Limb (tissue), 2 donors: ENCODE measurements around the gene UBE2Q2.
"Not testable (repeated sequence)": the region's sequence is repeated elsewhere in the genome, so short reads cannot be mapped to it uniquely, and the experiment has no call there.

Experiments
- DNase-seq, 2 donors: peaks; one replicate each; pipeline ENCODE4 v3.0.0-alpha.2; 2016; ENCODE audit errors: extremely low spot score in 2 of 2

Gene UBE2Q2

DNA sequence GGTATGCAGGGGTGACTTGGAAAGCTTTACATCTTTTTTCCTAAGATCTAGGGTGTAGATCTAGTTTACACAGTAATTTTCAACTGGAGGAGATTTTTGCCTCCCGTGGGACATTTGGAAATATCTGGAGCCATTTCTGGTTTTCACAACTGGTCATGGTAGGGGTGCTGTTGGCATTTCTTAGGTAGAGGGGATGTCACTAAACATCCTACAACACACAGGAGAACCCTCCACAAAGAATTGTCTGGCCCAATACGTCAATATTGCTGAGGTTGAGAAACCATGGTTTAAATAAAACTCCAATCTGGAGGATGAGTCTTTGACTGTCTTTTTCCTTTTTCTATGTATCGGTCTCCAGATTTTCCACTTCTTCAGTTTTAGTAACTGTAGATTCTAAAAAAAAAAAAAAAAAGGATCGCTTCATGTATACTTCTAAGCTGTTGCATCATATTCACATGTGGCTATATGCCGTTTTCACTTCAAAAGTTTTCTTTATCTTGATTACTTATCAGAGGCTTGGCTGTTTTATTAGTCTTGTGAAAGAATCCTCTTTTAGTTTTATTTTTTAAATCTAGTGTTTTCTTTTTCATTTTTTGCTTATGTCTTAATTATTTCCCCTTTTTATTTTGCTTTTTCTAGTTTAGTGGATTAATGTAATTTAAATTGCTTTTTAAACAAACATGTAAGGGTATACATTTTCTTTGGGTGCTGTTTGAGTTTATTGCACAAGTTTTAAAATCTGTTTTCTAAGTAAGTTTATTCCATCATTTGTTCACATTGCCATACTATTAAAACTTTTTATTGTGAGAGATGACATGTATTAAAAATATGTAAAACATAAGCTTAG, 21.2 kb downstream of the UBE2Q2 start:
- DNase-seq = no peak

DNA sequence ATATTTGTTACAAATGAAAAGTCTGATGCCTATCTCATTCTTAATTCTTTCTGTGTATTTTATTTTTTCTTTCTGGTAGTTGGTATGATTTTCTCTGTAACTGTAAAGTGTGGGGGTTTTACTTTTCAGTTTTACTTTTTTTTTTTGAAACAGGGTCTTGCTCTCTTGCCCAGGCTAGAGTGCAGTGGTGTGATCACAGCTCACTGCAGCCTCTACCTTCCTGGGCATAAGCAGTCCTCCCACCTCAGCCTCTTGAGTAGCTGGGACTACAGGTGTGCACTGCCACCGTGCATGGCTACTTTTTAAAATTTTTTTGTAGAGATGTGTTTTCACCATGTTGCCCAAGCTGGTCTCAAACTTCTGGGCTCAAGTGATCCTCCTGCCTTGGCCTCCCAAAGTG, 22.8 kb downstream of the UBE2Q2 start:
- not testable (repeated sequence) for DNase-seq

DNA sequence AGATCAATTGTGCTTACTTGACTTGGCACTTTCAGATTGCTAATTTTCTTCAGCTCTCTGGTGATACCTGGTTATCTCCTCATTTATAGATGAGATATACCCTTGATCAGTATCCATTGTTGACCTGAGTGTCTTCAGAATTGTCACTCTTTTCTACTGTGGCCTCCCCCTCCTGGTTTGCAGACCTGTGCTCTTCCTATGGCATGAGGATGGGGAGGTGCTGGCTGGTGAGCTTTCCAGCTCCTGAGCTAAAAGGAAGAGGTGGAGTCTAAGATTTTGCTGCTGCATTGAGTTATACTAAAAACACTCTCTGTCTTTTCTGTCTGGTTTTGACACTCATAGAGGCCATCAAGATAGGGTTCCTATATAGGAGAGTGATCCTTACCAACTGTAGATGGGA, 23.7 kb downstream of the UBE2Q2 start:
- no peak for DNase-seq

DNA sequence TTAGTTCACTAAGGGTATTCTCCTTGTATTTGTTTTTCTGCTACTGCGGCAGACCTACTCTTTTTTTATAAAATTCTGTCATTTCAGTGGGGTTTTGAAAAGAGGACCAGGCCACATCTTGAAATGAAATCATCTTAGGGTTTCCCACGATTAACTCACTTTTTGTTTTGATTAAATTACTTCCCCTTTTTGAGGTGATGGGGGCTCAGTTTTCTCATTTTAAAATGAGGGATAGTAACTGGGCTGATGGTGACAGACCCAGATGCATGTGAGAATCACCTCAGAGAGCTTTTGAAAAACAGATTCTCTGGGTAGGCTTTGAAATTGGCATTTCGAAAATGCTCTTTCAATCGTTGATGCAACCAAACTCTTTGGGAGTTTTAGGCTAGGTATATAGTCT, 24.2 kb downstream of the UBE2Q2 start:
- DNase-seq = no peak

DNA sequence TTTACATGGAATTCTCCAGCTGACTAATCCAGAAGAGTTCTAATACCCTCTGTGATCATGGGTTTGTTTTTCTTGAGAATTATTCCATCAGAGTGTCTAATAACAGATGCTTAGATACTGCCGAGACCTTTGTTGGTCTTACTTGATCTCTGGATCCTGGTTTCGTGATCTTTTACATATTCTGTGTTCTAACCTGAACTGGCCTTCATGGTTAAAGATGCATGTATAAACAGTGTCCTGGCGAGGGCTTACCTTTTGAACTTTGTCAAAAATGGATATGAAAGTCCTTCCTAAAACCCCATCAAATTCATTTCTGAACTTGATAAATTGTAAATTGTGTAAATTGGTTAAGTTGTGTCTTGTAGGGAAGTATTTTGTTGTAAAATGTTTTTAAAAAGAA, 24.8 kb downstream of the UBE2Q2 start:
- no peak for DNase-seq

DNA sequence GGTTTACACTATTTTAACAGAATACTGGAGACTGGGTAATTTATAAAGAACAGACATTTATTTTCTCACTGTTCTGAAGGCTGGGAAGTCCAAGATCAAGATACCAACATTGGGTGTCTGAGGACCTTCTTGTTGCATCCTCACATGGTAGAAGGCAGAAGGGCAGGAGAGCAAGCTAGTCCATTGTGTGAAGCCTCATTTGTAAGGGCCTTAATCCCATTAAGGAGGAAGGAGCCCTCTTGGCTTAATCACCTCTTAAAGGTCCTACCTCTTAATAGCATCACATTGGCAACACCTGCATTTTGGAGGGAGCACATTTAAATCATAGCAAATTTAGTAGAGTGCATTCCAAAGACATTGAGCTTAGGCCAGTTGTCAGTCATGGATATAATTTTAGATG, 26.2 kb downstream of the UBE2Q2 start:
- DNase-seq = no peak

DNA sequence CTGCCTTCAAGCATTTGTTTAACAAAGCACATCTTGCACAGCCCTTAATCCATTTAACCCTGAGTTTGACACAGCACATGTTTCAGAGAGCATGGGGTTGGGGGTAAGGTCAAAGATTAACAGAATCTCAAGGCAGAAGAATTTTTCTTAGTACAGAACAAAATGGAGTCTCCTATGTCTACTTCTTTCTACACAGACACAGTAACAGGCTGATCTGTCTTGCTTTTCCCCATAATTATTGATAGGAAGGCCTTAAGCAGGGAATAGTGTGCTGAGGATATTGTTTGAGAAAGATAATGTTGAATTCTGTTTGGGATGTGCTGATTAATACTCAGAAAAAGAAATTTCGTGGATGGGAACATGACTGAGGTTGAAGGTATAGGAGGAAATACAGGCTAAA, 28.3 kb downstream of the UBE2Q2 start:
- DNase-seq = not testable (repeated sequence)

DNA sequence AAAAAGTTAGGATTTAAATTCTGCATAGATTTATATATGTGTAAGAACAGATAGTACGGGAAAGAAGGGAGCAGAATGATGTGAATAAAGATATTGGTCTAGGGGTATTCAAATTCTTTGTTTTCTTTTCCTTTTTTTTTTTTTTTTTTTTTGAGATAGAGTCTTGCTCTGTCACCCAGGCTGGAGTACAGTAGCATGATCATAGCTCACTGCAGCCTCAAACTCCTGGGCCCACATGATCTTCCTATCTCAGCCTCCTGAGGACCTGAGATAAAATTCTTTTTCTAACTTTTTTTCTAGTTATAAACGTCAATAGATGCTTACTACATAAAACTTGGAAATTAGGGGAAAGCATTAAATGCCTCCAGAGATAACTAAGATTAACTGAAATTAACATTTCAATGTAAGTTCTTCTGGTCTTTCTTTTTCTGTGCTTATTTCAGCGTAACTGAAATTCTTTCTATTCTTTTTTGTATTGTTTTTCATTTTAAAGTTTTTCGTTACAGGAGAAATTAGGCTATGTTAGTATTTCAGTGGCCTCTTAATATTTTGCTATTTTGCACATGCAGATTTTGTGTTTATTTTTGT, 29.2 kb downstream of the UBE2Q2 start:
- no peak for DNase-seq

DNA sequence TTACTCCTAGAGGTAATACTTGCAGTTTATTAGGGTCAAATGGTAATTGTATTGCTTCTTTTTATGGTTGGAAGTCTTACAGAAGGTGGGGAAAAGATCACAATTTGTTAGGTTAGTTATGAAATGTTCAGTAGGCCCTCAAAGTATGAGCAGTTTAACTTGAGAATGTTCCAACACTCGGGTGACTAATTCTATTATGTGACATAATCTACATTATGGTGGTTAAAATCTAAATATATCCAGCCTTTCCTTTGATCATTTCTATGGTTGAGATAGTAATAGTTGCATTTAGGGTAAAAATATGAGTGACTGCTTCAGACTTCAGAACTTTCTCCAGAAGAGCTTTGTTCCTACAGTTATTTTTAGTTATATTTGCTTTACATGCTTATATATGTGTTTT, 40.8 kb downstream of the UBE2Q2 start:
- no peak for DNase-seq

DNA sequence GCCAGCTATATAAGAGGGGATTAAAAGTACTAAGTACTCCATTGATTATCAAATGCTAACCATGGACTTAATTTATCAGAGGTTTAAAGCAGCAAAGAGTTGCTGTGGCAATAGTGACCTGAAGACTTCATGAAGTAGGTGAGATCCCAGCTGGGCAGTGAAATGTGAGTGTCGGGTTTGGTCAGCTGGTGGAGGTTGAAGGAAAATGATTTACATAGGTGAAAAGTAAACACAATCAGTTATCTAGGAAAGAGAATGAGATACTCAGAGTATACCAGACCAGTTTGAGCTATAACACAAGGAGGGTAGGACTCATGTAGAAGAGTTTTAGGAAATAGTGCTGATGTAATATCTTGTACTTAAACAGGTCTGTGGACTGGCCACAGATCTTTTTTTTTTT, 43.9 kb downstream of the UBE2Q2 start:
- DNase-seq = no peak

DNA sequence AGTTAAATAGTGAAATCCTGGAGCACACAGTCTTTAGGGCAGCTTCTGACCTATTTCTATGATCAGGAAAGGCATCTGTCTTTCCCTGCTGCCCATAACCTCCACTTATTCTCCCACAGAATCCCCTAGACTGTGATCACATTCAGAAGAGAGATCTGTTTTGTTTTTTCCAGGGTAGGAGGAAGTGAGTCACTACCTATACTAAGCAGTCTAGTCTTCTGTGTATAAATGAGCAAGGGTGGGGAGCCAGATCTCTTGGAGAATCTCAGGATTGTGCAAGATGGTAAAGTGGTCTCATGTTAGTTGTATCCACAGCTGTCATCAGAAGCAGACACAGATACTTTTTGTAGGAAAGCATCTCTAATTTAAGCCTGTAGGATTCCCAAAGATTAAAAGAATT, 48.6 kb downstream of the UBE2Q2 start:
- no peak for DNase-seq

DNA sequence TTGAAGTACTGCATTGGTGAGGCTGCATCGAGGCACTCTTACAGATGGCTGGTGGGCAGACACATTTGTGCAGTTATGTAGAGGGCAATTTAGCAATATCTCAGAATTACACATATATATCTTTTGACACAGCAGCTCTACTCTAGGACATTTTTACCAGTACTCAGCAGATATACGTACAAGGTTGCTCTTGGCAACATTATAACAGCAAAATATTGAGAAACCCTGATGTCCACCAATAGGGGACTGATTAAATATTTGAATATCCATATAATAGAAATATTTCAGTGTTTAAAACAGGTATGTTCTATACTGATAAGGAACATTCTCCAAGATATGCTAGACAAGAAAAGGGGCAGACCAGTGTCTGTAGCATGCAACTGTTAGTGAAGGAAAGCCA, 52.5 kb downstream of the UBE2Q2 start:
- no peak for DNase-seq

DNA sequence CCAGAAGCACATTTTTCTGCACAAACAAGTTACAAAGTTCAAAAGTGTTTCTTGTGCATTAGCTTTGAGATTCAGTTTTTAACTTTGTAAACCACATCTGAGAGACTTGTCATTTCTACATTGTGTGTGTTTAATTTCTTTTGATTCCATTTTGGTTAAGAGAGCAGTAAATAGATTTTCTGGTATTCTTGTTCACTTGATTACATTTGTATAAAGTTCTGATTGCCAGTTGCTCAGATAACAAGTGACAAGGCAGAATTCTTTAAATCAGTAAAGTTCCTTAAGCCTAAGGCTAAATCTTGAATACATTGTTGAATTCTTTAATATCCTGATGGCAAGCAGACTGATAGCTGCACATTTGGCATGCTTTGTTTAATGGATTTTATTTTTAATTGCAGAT, 57.3 kb downstream of the UBE2Q2 start:
- no peak for DNase-seq

DNA sequence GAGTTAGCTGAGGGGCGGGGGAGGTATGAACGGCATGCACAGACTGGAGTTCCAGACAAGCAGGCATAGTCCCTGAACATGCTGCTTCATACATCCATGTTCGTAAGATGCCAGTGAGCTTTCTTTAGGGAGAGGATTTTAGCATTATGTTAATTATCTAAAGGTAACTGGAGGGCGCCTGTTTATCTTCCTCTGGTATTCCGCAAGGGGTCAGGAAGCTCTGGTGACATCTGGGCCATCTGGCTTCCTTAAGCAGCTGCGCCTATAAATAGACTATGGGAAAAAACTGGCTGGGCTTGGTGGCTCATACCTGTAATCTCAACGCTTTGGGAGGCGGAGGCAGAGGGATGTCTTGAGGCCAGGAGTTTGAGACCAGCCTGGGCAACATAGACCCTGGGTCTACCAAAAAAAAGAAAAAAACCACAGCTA, 58.9 kb downstream of the UBE2Q2 start:
- DNase-seq = peak in 1 of 2 donors; percentile 8

DNA sequence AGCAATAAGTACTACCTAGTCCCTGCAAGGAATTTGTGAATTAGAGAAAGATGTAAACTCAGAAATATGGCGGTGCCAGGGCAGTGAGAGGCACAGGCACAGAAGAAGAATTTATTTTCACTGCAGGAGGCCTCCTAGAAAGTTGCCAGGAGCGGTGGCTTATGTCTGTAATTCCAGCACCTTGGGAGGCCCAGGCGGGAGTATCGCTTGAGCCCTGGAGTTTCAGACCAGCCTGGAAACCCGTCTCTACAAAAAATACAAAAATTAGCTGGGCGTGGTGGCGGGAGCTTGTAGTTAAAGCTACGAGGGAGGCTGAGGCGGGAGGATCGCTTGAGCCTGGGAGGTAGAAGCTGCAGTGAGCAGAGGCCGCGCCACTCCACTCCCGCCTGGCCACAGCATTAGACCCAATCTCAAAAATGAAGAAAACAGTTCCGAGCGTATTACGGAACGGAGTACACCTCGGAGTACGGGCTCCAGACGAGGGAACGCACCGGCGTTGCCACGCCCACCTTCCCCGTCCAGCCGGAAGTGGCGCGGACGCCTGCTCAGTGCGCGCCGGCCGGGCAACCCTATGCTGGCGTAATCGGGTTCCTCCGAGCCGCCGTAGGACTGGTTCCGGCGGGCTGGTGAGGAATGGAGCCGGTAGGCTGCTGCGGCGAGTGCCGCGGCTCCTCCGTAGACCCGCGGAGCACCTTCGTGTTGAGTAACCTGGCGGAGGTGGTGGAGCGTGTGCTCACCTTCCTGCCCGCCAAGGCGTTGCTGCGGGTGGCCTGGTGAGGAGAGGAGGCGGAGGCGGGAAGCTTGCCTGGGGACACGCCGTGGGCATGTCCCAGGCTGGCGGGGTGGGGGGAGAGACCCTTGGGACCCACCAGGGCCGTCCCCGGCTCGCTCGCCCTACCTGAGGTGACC, 60.3 kb downstream of the UBE2Q2 start, which contains the start of gene FBXO22:
Gene FBXO22, plus strand, starts transcription at position 548 of the 909 bp plus-strand sequence. Its CDS starts 86 bp downstream, at position 634.
- peak; percentile 89 to 92 for DNase-seq

DNA sequence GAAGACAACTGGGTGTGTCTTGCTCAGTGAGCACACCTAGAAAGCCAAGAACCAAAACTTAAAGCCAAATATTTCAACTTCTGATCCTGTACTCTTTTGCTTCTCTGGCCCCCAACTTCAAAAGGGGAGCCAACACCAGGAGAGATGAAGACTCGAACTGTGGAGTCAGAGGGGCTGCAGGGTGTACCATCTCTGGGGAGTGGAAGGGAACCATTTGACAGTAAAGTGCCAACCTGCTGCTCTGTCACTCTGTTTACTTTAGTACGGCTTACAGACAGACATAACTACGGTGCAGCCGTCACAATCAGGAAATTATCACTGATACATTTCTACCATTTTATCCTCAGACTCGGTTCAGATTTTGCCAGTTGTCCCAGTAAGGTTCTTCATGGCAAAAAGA, 62.0 kb downstream of the UBE2Q2 start:
- DNase-seq = no peak

DNA sequence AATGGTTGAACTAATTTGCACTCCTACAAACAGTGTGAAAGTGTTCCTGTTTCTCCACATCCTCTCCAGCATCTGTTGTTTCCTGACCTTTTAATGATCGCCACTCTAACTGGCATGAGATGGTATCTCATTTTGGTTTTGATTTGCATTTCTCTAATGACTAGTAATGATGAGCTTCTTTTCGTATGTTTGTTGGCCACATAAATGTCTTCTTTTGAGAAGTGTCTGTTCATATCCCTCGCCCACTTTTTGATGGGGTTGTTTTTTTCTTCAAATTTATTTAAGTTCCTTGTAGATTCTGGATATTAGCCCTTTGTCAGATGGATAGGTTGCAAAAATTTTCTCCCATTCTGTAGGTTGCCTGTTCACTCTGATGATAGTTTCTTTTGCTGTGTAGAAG, 67.1 kb downstream of the UBE2Q2 start:
- not testable (repeated sequence) for DNase-seq

DNA sequence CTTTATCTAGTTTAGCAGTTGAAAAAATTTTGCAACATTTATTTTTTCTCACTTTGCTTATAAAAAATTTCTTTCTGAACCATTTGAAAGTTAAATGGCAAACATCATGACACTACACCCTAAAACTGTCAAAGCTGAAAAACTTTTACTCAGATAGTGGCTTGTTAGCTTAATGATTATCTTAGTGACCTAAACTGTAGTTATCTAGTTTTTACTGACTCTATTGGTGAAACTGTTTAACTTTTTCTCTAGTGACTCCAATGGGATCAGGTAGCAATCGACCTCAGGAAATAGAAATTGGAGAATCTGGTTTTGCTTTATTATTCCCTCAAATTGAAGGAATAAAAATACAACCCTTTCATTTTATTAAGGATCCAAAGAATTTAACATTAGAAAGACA, 73.7 kb downstream of the UBE2Q2 start:
- DNase-seq = no peak

DNA sequence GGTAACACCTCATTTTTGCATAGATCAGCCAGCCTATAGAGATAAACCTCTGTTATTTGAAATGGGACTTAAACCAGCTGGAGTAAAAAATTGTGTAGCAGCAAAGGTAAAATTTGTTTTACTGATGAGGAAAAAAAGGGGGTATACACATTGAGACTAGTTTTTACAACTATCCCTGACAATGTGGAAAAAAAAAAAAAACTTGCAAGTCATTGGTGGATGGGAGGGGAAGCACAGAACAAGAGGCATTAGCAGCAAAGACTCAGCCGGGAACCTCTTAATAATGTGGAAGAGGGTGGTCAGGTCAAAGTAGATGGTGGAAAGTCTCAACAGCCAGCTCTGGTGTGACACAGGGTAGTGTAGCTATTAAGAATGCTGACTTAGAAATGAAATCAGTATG, 74.9 kb downstream of the UBE2Q2 start:
- DNase-seq = no peak

DNA sequence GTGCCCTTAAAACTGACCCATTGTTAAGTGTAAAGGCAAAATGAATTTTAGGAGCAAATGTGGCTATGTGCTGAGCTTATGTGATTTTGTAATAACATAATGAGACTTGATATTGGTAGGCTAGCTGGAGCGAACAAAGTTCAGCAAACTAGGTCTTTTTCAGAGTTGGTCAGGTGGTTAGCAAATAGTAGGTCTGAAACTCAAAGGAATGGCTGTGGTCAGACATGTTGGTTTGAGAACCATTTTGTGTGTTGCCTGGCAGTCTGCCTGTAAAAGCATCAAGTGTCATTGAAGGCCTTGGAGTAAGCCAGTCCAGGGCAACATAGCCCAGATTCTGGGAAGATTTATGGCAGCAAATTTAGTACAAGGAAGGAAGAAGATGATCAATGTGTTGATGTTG, 76.8 kb downstream of the UBE2Q2 start:
- DNase-seq = no peak

DNA sequence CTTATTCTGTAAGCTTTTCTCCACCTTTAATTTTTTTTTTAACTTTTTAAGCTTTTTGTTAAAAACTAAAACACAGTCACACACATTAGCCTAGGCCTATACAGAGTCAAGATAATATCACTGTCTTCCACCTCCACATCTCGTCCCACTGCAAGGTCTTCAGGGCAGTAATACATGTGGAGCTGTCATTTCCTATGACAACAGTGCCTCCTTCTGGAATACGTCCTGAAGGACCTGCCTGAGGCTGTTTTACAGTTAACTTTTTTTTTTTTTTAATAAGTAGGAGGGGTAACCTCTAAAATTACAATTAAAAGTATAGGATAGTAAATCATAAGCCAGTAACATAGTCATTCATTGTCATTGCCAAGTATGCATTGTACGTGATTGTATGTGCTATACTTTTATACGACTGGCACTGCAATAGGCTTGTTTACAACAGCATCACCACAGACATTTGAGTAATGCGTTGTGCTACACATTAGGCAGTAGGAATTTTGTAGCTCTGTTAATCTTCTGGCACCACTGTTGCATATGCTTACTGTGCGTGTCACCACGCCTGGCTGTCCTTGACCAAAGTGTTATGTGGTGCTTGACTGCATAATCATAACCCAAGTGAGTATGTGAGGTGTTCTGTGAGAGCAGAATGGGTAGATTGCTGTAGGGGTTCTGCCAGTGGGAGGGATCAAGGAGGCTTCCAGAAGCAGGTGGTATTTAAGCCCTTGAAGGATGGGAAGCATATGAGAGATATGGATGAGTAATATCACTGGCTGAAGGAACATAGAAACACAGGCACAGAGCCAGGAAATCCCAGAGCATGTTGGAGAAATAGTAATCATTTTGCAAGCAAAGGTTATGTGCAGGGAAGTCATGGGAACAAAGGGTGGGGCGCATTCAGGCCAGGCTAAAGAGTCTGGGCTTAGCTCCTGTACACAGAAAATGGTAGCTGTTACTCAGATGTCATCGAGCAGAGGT, 78.8 kb downstream of the UBE2Q2 start:
- no peak for DNase-seq
